Body of pancreas (tissue), 4 donors: ENCODE measurements around the gene MDM1.

Source experiments
- CTCF ChIP-seq, 7 experiments: fragments of 450-650 bp in 4 of 7; fragments of 200-600 bp in 3 of 7; sonication (generic) in 3 of 7; IDR thresholded peaks; one replicate each; pipeline ENCODE4 v1.5.1; 2016 to 2019; ENCODE audit warnings: antibody characterized with exemption in 7 of 7
- POLR2A ChIP-seq, 3 donors: fragments of 450-650 bp; IDR thresholded peaks; one replicate each; pipeline ENCODE4 v1.6.1; 2016; ENCODE audit warnings: antibody characterized with exemption in 3 of 3, mild to moderate bottlenecking in 2 of 3

GRCh38 chr12:68326716-68327115, 5.4 kb downstream of the MDM1 start:
- no peak for TF ChIP-seq POLR2A (IDR thresholded peaks at IDR 0.05)
- no peak for TF ChIP-seq CTCF (IDR thresholded peaks at IDR 0.05)
